ENCODE results near the gene TNS3. TPM values are rescaled to one million over a fixed set of nuclear protein-coding genes. Genes with fewer than 3 reads are reported as not detected.

TNS3 gene
- total RNA-seq, 1 experiment from 2014 or later, result 143 TPM

GRCh38 chr7:47516386-47516785 lies 65.5 kb downstream of the TNS3 start:
- Histone ChIP-seq H3K4me3 (no peak overlapping the region), H3K27ac (no peak overlapping the region), H3K9me2 (ENCODE audit: insufficient read depth) (no peaks in the 10 kb centered on the region), H3K36me3 (ENCODE audit: low read depth) (peaks cover 59% of the 10 kb centered on the region), H2AFZ (no peak overlapping the region), H3K4me2 (no peak overlapping the region), H3K79me2 (ENCODE audit: low read depth) (peaks cover 99% of the 10 kb centered on the region), H3K4me1 (replicated peaks; ENCODE audit: insufficient read depth) (peaks cover 36% of the 10 kb centered on the region), H3K9me3 (ENCODE audit: insufficient read depth, low read depth) (no peaks in the 10 kb centered on the region), H3F3A (ENCODE audit: insufficient read depth, low read depth) (peaks cover 78% of the 10 kb centered on the region), H4K20me1 (ENCODE audit: insufficient read depth) (peaks cover 94% of the 10 kb centered on the region), H3K27me3 (ENCODE audit: insufficient read depth, low read depth) (no peaks in the 10 kb centered on the region)
- no peak for TF ChIP-seq EZH2 (IDR thresholded peaks at IDR 0.05; ENCODE audit: low read depth)
- no peak for TF ChIP-seq CTCF (conservative IDR thresholded peaks at IDR 0.05)
- CTCF ChIA-PET, result no interaction called here
- intact Hi-C loops (cut with micrococcal nuclease; ENCODE audit: unreplicated experiment), result no loop called here
- BruUV-seq (replicated peaks), result no TSS peak
- POLR2A ChIA-PET (ENCODE audit: unreplicated experiment), result no interaction called here
- DNase-seq, result no peak

GRCh38 chr7:47515305-47515834 lies 66.5 kb downstream of the TNS3 start:
- DNase-seq, result no peak
- Histone ChIP-seq H3K4me2 (no peak overlapping the region), H2AFZ (no peak overlapping the region), H3K4me3 (no peak overlapping the region), H3F3A (ENCODE audit: insufficient read depth, low read depth) (peaks cover 69% of the 10 kb centered on the region), H3K9me3 (ENCODE audit: insufficient read depth, low read depth) (no peaks in the 10 kb centered on the region), H3K4me1 (replicated peaks; ENCODE audit: insufficient read depth) (peaks cover 36% of the 10 kb centered on the region), H4K20me1 (ENCODE audit: insufficient read depth) (peaks cover 92% of the 10 kb centered on the region), H3K79me2 (ENCODE audit: low read depth) (peaks cover 99% of the 10 kb centered on the region), H3K36me3 (ENCODE audit: low read depth) (peaks cover 57% of the 10 kb centered on the region), H3K27ac (no peak overlapping the region), H3K27me3 (ENCODE audit: insufficient read depth, low read depth) (no peaks in the 10 kb centered on the region), H3K9me2 (ENCODE audit: insufficient read depth) (no peaks in the 10 kb centered on the region)
- intact Hi-C loops (cut with micrococcal nuclease; ENCODE audit: unreplicated experiment), result no loop called here
- CTCF ChIA-PET, result no interaction called here
- no TSS peak for BruUV-seq (replicated peaks)
- POLR2A ChIA-PET (ENCODE audit: unreplicated experiment), result interaction anchor here (0.6 kb wide), 1 partner anchor 1388 kb away, joined by 4 read pairs; no protein-coding TSS in a partner anchor
- no peak for TF ChIP-seq EZH2 (IDR thresholded peaks at IDR 0.05; ENCODE audit: low read depth)
- TF ChIP-seq CTCF (conservative IDR thresholded peaks at IDR 0.05), result no peak

GRCh38 chr7:47514818-47515217 lies 67.1 kb downstream of the TNS3 start:
- POLR2A ChIA-PET (ENCODE audit: unreplicated experiment), result no interaction called here

More at GRCh38 chr7:47514818-47515217, 67.1 kb downstream of the TNS3 start:
- Histone ChIP-seq H3K36me3 (ENCODE audit: low read depth) (peaks cover 57% of the 10 kb centered on the region), H3K9me2 (ENCODE audit: insufficient read depth) (no peaks in the 10 kb centered on the region), H3K27me3 (ENCODE audit: insufficient read depth, low read depth) (no peaks in the 10 kb centered on the region), H4K20me1 (ENCODE audit: insufficient read depth) (peaks cover 90% of the 10 kb centered on the region), H3K9me3 (ENCODE audit: insufficient read depth, low read depth) (no peaks in the 10 kb centered on the region), H3K27ac (no peak overlapping the region; the same call in 1 of the 2 replicates), H2AFZ (no peak overlapping the region), H3K4me3 (no peak overlapping the region), H3F3A (ENCODE audit: insufficient read depth, low read depth) (peaks cover 66% of the 10 kb centered on the region), H3K79me2 (ENCODE audit: low read depth) (peaks cover 99% of the 10 kb centered on the region), H3K4me1 (replicated peaks; ENCODE audit: insufficient read depth) (peaks cover 36% of the 10 kb centered on the region), H3K4me2 (no peak overlapping the region)
- no TSS peak for BruUV-seq (replicated peaks)
- CTCF ChIA-PET, result no interaction called here
- DNase-seq, result no peak
- intact Hi-C loops (cut with micrococcal nuclease; ENCODE audit: unreplicated experiment), result no loop called here
- TF ChIP-seq EZH2 (IDR thresholded peaks at IDR 0.05; ENCODE audit: low read depth) (no peak), CTCF (conservative IDR thresholded peaks at IDR 0.05) (no peak)
